GM21528 (cell line): ENCODE results near the gene ZNF667.

Source experiments
- ATAC-seq: cut with Tn5 transposase; IDR thresholded peaks from one replicate; pipeline ENCODE4 v1.9.1; 2021; ENCODE audit warnings: mild to moderate bottlenecking, moderate library complexity; ENCODE audit not compliant: unreplicated experiment, low FRiP score

Gene ZNF667

DNA sequence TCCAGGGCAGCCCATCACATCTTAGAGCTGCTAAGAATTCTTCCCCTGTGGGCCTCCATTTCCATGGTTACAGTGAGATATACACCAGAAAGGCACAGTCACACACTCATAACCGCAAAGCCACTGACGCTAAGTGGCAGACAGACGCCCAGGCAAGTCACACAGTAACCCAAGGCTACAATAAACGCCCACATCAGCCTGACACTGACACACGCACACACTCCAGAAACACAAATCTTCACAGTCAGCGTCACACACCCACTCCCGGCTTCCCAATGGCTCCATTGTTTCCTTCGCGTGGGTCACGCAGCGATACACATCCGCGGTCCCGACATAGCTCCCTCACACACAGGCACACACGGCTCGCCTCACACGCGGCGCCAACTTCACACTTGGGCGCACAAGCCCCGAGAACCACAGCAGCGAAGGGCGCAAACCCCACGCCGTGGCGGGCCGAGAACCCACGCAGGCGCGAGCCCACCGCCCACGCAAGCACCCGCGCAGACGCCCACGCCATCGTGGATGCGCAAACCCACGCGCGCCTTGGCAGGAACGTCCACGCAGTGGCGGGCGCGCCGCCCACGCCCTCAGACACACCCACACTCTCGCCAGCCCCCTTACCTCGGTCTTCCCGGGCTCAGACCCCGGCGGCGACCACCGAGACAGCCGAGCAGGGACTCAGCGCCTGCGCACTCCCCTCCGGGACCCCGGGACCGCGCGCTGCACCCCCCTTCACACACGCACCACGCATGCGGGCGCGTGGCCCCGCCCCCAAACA, at the start of gene ZNF667:
TSS of gene ZNF667 (minus strand) at position 695 of the 778 bp plus-strand sequence. CDS start 14,975 bp downstream, outside the sequence.
- ATAC-seq: no peak

DNA sequence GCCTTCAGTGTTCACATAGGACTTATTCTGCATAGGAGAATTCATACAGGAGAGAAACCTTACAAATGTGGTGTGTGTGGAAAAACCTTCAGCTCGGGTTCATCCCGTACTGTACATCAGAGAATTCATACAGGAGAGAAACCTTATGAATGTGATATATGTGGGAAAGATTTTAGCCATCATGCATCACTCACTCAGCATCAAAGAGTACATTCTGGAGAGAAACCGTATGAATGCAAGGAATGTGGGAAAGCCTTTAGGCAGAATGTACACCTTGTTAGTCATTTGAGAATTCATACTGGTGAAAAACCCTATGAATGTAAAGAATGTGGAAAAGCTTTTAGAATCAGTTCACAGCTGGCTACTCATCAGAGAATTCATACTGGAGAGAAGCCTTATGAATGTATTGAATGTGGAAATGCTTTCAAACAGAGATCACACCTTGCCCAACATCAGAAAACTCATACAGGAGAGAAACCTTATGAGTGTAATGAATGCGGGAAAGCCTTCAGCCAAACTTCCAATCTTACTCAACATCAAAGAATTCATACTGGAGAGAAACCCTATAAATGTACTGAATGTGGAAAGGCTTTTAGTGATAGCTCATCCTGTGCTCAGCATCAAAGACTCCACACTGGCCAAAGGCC, 48.2 kb upstream of the ZNF667 start:
- no peak for ATAC-seq

GRCh38 chr19:56508290-56508778, 31.2 kb upstream of the ZNF667 start:
- no peak for ATAC-seq

DNA sequence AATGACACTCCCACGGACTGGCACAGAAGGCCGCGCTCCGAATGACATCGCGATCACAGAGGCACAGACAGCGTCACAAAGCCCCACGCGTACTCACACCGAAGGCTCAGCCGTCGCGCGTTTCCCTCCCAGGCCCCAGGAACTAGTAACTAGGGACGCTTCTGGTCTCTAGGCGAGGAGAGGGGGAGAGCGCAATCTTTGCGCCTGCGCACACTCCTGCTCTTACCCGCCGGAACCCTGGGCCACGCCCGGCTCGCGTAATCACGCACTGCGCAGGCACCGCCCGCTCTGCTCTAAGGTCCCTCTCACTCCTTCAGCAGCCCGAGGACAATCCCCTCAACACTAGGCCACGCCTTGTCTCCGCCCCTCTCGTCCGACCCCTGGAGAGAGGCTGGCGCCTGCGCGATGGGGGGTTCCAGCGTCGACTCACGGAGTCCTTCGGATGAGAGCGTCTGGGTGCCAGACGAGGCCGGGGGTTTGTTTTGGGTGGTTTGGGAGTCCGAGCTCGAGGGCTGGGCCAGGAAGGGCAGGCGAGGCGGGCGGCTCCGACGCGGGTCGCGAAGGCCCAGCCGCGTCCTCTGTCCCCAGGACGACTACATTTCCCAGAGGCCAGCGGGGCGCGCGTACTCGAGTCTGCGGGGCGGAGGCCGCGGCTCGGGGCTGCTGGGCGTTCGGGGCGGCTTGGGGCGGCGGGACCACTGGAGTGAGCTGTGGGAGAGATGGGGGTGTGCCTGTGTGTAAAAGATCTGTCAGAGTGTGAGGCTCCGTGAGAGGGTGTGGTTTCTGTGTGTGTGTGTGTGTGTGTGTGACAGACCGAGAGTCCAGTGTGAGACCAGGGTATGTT, 30.5 kb upstream of the ZNF667 start, which contains the start of gene ZNF471:
TSS of gene ZNF471 (plus strand) at position 410 of the 844 bp plus-strand sequence. CDS start 3,717 bp downstream, outside the sequence.
- ATAC-seq: no peak

GRCh38 chr19:56504581-56504980, 27.4 kb upstream of the ZNF667 start:
- ATAC-seq: no peak

DNA sequence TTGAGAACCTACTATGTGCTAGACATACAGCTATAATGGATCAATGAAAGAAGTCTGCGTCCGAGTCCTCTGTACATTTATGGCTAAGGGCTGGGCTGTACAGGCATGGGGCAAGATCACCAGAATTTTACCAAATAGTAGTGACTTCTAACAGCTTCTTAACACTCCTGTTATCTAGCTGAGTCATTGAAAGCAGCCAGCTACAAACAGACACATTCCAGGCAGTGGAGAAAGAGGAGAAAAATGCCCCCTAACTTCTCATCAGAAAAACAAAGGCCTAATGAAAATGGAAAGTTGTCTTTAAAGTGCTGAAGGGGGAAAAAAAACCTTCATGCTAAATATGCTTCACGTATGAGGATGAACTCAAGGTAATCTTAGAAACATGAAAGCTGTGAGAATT, 14.3 kb upstream of the ZNF667 start:
- ATAC-seq: no peak

DNA sequence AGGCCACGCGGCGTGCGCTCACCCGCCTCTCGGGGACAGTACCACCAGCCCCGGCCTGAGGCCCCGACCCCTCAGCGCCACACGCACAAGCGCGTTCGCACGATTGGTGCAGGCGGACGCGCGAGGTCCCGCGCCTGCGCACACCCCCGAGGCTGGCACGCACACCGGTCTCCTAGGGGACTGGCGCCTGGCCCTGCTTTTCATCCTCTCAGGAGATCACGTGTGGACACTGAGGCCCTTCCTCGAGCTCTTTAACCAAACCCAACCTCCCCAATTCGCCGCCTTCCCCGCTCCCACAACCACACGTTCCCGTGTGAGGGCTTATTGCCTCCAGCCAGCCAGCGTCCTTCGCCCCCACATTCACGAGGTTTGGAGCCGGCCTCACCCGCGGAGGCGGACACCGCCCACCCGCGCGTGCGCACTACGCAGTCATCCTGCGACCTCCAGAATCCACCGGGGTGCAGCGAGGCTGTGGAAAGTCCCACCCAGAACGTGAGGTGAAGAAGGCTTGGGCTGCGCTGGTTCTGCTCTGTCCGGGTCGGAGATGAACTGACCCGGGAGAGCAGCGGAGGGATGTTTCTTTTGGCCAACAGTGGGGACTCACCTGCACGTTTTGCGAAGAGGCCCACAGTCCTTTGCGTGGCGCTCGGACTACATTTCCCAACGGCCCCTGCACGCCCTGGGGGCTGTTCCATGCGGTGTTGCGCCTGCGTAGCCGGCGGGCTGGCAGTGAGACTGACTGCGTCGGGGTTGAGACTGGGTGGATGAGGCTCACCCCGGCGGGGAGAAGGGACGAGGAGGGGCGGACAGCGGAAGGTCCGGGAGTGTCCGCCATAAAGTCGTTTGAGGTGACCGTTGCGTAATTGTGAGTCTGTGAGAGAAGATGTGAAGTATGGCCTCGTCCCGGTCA, 539 bp upstream of the ZNF667 start:
- ATAC-seq: no peak

GRCh38 chr19:56476093-56476492, 1.1 kb downstream of the ZNF667 start:
- no peak for ATAC-seq

DNA sequence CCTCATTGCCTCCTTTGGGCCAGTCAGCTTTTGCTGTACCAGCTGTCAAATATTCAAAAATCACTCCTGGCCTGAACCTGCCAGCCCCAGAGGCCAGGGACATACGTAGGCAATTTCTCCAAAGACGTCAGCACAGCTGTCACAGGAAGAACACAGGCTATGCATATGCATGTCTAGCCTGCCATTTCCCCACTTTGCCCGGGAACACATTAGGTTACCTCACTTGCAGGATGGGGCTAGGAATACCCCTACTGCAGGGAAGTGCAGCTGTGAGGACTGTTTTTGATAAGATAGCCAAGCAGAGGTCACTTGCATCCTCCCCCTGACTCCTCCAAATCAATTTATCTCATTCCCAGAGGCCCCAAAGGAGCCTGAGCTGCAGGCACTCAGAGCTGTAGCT, 2.8 kb downstream of the ZNF667 start:
- no peak for ATAC-seq

- no peak for ATAC-seq
Measured at GRCh38 chr19:56441206-56441792, 35.8 kb downstream of the ZNF667 start.

DNA sequence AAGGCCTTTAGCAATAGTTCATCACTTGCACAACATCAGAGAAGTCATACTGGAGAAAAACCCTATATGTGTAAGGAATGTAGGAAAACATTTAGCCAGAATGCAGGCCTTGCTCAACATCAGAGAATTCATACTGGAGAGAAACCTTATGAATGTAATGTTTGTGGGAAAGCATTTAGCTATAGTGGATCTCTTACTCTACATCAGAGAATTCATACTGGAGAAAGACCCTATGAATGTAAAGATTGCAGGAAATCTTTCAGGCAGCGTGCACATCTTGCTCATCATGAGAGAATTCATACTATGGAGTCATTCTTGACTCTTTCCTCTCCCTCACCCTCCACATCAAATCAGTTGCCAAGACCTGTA, 53.2 kb downstream of the ZNF667 start:
- no peak for ATAC-seq

GRCh38 chr19:56423276-56423984, 53.7 kb downstream of the ZNF667 start:
- no peak for ATAC-seq

DNA sequence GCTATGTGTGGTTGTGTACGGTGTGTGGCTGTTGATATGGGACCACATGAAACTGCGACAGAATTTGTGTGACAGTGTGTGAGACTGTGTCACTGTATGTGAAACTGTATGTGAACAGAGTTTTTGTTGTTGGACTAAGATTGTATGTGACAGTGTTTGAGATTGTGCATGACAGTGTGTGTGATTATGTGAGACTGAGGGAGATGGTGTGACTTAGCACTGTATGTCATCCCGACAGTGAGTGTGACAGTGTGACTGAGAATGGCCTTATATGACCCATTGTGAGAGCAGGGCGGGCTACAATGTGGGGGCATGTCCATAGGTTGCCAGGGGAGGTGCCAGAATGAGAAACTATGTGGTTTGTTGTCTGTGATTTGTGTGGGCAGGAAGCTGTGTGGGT, 72.1 kb downstream of the ZNF667 start:
- no peak for ATAC-seq

DNA sequence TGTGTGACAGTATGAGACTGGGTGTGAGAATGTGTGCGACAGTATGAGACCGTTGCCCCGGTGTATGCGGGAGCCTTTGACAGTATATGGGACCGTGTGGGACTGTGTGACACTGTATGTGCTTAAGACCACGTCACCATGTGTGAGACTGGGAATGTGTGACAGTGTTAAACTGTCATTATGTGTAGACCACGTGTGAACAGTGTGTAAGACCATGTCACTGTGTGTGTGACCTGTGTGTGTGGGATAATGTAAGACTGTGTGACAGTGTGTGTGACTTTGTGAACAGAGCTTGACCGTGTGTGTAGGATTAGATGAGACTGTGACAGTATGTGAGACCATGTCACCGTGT, 72.5 kb downstream of the ZNF667 start:
- ATAC-seq: peak; percentile 8

GRCh38 chr19:56403764-56404704, 73.1 kb downstream of the ZNF667 start, which contains the start of gene ZNF583:
ZNF583 (plus strand) TSS chr19:56404332; CDS start chr19:56407115, 2,783 bp downstream.
- ATAC-seq: peak; percentile 82

- ATAC-seq: peak; percentile 10
Measured at GRCh38 chr19:56403261-56403660, 73.9 kb downstream of the ZNF667 start.

DNA sequence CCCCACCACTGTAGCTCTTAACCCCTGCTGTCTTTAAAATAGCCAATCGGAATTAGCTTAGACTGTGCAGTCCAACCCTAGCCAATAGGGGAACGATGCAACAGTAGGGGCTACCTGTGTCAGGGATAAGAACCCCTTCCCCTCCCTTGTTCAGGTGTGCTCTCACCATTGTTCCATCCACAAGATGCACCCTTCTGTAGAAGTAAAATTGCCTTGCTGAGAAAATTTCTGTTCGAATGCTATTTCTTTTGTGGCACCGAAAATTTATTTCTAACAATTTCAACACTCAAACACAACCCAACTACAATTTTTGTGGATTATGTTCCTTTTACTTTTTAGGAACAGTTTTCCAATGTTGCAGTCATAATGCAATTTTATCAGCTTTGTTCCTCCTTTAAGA, 76.7 kb downstream of the ZNF667 start:
- ATAC-seq: no peak

GRCh38 chr19:56398809-56399208, 78.3 kb downstream of the ZNF667 start:
- no peak for ATAC-seq
